Stimulated activated CD8-positive, alpha-beta memory T cell treated with anti-CD3 and anti-CD28 coated beads, Interleukin-4, amount 100 ng/mL, for 48 hours (primary cell): ENCODE data around the gene PDE4D.
"Not testable (repeated sequence)": the region's sequence is repeated elsewhere in the genome, so short reads cannot be mapped to it uniquely, and the experiment has no call there.

Source experiments
- DNase-seq: peaks from one replicate; pipeline ENCODE4 v3.0.0-alpha.2; 2020

Gene PDE4D

GRCh38 chr5:59575648-59576445 is 317.7 kb downstream of the PDE4D start:
- no peak for DNase-seq

GRCh38 chr5:59573509-59573908 is 320.0 kb downstream of the PDE4D start:
- not testable (repeated sequence) for DNase-seq

- DNase-seq, result no peak
These were observed 322.5 kb downstream of the PDE4D start for GRCh38 chr5:59571067-59571466.

GRCh38 chr5:59569608-59570334 is 323.8 kb downstream of the PDE4D start:
- no peak for DNase-seq

- DNase-seq, result no peak
These were observed 324.4 kb downstream of the PDE4D start for GRCh38 chr5:59569158-59569557.

- no peak for DNase-seq
These were observed 325.4 kb downstream of the PDE4D start for GRCh38 chr5:59568161-59568560.

GRCh38 chr5:59565551-59565950 is 328.0 kb downstream of the PDE4D start:
- no peak for DNase-seq

GRCh38 chr5:59564895-59565294 is 328.6 kb downstream of the PDE4D start:
- DNase-seq, result no peak

- no peak for DNase-seq
These were observed 330.7 kb downstream of the PDE4D start for GRCh38 chr5:59562756-59563389.

GRCh38 chr5:59560553-59560952 is 333.0 kb downstream of the PDE4D start:
- DNase-seq, result no peak

- no peak for DNase-seq
These were observed 333.7 kb downstream of the PDE4D start for GRCh38 chr5:59559847-59560246.

GRCh38 chr5:59559323-59559722 is 334.2 kb downstream of the PDE4D start:
- DNase-seq, result no peak

- DNase-seq, result no peak
These were observed 335.0 kb downstream of the PDE4D start for GRCh38 chr5:59558501-59558900.

GRCh38 chr5:59557572-59557971 is 336.0 kb downstream of the PDE4D start:
- no peak for DNase-seq

- DNase-seq, result no peak
These were observed 337.9 kb downstream of the PDE4D start for GRCh38 chr5:59555596-59555995.

- no peak for DNase-seq
These were observed 339.0 kb downstream of the PDE4D start for GRCh38 chr5:59554501-59554900.

- DNase-seq, result no peak
These were observed 339.5 kb downstream of the PDE4D start for GRCh38 chr5:59553992-59554391.

GRCh38 chr5:59548807-59549357 is 344.6 kb downstream of the PDE4D start:
- DNase-seq, result no peak

- no peak for DNase-seq
These were observed 345.8 kb downstream of the PDE4D start for GRCh38 chr5:59547731-59548130.

GRCh38 chr5:59544573-59544972 is 349.0 kb downstream of the PDE4D start:
- no peak for DNase-seq

- DNase-seq, result no peak
These were observed 349.6 kb downstream of the PDE4D start for GRCh38 chr5:59543821-59544442.

GRCh38 chr5:59542851-59543820 is 350.4 kb downstream of the PDE4D start:
- DNase-seq, result no peak
